ENCODE data around the gene GPR180. TPM values are rescaled to one million over a fixed set of nuclear protein-coding genes. Genes with fewer than 3 reads are reported as not detected.
"Not testable (repeated sequence)": the region's sequence is repeated elsewhere in the genome, so short reads cannot be mapped to it uniquely, and the experiment has no call there.

Gene GPR180
- total and polyA plus RNA-seq, 8 donors = 1.0 to 3.2 (median 2.3) TPM

GRCh38 chr13:94620286-94620896 lies 18.7 kb downstream of the GPR180 start:
- DNase-seq = no peak
- intact Hi-C loops (cut with DNase I) = no loop called here
- H3K27ac ChIP-seq = no peak overlapping the region
- 74 to 76% methylated on average over 2 of the region's 2 CpGs for WGBS, 2 donors
- H3K9me3 ChIP-seq = no peaks in the 10 kb centered on the region
- peak; percentile 5 for FAIRE-seq
- peaks cover 0 to 5% (median 4%) of the 10 kb centered on the region in 3 donors for H3K36me3 ChIP-seq
- no peak overlapping the region for H3K4me3 ChIP-seq
- no peaks in the 10 kb centered on the region for H3K4me1 ChIP-seq
- peak in 3 of 4 donors; percentile 63 to 77 (median 71) for ATAC-seq
- TF ChIP-seq CTCF (IDR thresholded peaks at IDR 0.05) = peak in 3 of 4 donors; percentile 17 to 54 (median 38)
- H3K27me3 ChIP-seq = no peaks in the 10 kb centered on the region

GRCh38 chr13:94622344-94622743 lies 20.7 kb downstream of the GPR180 start:
- Histone ChIP-seq H3K36me3 (peaks cover 0 to 5% (median 4%) of the 10 kb centered on the region in 3 donors), H3K4me1 (no peaks in the 10 kb centered on the region), H3K9me3 (no peaks in the 10 kb centered on the region), H3K27ac (no peak overlapping the region), H3K27me3 (no peaks in the 10 kb centered on the region), H3K4me3 (no peak overlapping the region)
- intact Hi-C loops (cut with DNase I) = no loop called here
- no peak for ATAC-seq
- no peak for FAIRE-seq
- TF ChIP-seq CTCF (IDR thresholded peaks at IDR 0.05) = no peak
- DNase-seq = no peak
- WGBS, 2 donors = 91 to 96% methylated on average over 2 of the region's 2 CpGs

GRCh38 chr13:94623316-94623715 lies 21.7 kb downstream of the GPR180 start:
- Histone ChIP-seq H3K36me3 (peaks cover 0 to 5% (median 4%) of the 10 kb centered on the region in 3 donors), H3K27ac (no peak overlapping the region), H3K4me3 (no peak overlapping the region), H3K4me1 (no peaks in the 10 kb centered on the region), H3K27me3 (no peaks in the 10 kb centered on the region), H3K9me3 (no peaks in the 10 kb centered on the region)
- no peak for FAIRE-seq
- TF ChIP-seq CTCF (IDR thresholded peaks at IDR 0.05) = no peak
- no peak for ATAC-seq
- DNase-seq = no peak
- intact Hi-C loops (cut with DNase I) = no loop called here
- 78 to 80% methylated on average over 4 of the region's 4 CpGs for WGBS, 2 donors

- no peak overlapping the region for H3K27ac ChIP-seq
- intact Hi-C loops (cut with DNase I) = no loop called here
- H3K36me3 ChIP-seq = peaks cover 0 to 2% (median 0%) of the 10 kb centered on the region in 3 donors
- WGBS, 2 donors = 14 to 42% methylated on average over 2 of the region's 2 CpGs
- H3K4me1 ChIP-seq = no peaks in the 10 kb centered on the region
- TF ChIP-seq CTCF (IDR thresholded peaks at IDR 0.05) = no peak
- no peak overlapping the region for H3K4me3 ChIP-seq
- no peak for FAIRE-seq
- peak in 5 of 6 donors; percentile 40 to 67 (median 55) for DNase-seq
- ATAC-seq = peak; percentile 56 to 97 (median 82)
- H3K9me3 ChIP-seq = no peaks in the 10 kb centered on the region
- H3K27me3 ChIP-seq = no peaks in the 10 kb centered on the region
Observed at GRCh38 chr13:94630858-94631257, 29.2 kb downstream of the GPR180 start.

- H3K4me3 ChIP-seq = no peak overlapping the region
- H3K4me1 ChIP-seq = no peaks in the 10 kb centered on the region
- H3K9me3 ChIP-seq = no peaks in the 10 kb centered on the region
- intact Hi-C loops (cut with DNase I) = no loop called here
- no peak for DNase-seq
- H3K27me3 ChIP-seq = no peaks in the 10 kb centered on the region
- H3K27ac ChIP-seq = no peak overlapping the region
- no peak for TF ChIP-seq CTCF (IDR thresholded peaks at IDR 0.05)
- WGBS, 2 donors = 98% methylated on average over 3 of the region's 3 CpGs
- no peak for ATAC-seq
- no peak for FAIRE-seq
- peaks cover 0 to 2% (median 0%) of the 10 kb centered on the region in 3 donors for H3K36me3 ChIP-seq
Observed at GRCh38 chr13:94632226-94632980, 30.7 kb downstream of the GPR180 start.

GRCh38 chr13:94636096-94636495 lies 34.4 kb downstream of the GPR180 start:
- ATAC-seq; intact Hi-C loops (cut with DNase I); H3K27ac ChIP-seq; H3K36me3 ChIP-seq; DNase-seq; H3K9me3 ChIP-seq; H3K4me1 ChIP-seq; H3K4me3 ChIP-seq; FAIRE-seq; H3K27me3 ChIP-seq: not testable (repeated sequence)
- WGBS, 2 donors = 80 to 84% methylated on average over 5 of the region's 5 CpGs
